Caco-2 (cell line): ENCODE data around the gene ADARB2. TPM values are rescaled to one million over a fixed set of nuclear protein-coding genes. Genes with fewer than 3 reads are reported as not detected.

ENCODE experiments used
- BruUV-seq: library from RNA; stranded (reverse); fragments of 400-500 nt; replicated peaks from 2 replicates; lab custom pipeline; 2021; lab: Mats Ljungman, UMichigan
- CTCF ChIA-PET: fragments of 300-600 bp; sonication (Branson Sonifier 250); formaldehyde crosslinking; loops from one replicate; lab custom pipeline; 2022; ENCODE audit warnings: antibody characterized with exemption; lab: Charles Lee
- POLR2A ChIA-PET: fragments of 300-600 bp; sonication (Branson Sonifier 250); formaldehyde crosslinking; loops from one replicate; lab custom pipeline; 2022; ENCODE audit warnings: antibody characterized with exemption; lab: Charles Lee
- DNase-seq, 2 experiments: peaks; one replicate each; pipeline versions ENCODE4 v3.0.0 to v3.0.0-alpha.2; 2020 to 2022
- H3K27me3 ChIP-seq: replicated peaks from 2 replicates; pipeline ENCODE4 v1.6.0; 2011; ENCODE audit warnings: low read length; ENCODE audit not compliant: control insufficient read depth, insufficient read depth
- H3K36me3 ChIP-seq: 2 replicates; pipeline ENCODE4 v1.5.1; 2011; ENCODE audit warnings: low read length; ENCODE audit not compliant: control insufficient read depth, insufficient read depth
- H3K4me1 ChIP-seq: fragments of 250-450 bp; sonication (Bioruptor Pico); 2 replicates; pipeline ENCODE4 v1.5.1; 2020; ENCODE audit warnings: mild to moderate bottlenecking
- H3K4me3 ChIP-seq: 2 replicates; pipeline ENCODE4 v1.5.1; 2011; ENCODE audit warnings: low read depth, mild to moderate bottlenecking, control low read depth, low read length
- H3K9me3 ChIP-seq: fragments of 250-450 bp; sonication (Bioruptor Pico); 2 replicates; pipeline ENCODE4 v1.5.1; 2020; ENCODE audit warnings: mild to moderate bottlenecking, moderate library complexity
- H3K27ac Mint-ChIP-seq: one replicate; pipeline ENCODE4 v1.8.0; 2022; ENCODE audit warnings: mixed read lengths; ENCODE audit not compliant: unreplicated experiment
- H3K27me3 Mint-ChIP-seq: one replicate; pipeline ENCODE4 v1.8.0; 2022; ENCODE audit warnings: mixed read lengths; ENCODE audit not compliant: insufficient read depth, unreplicated experiment
- H3K36me3 Mint-ChIP-seq: one replicate; pipeline ENCODE4 v1.8.0; 2022; ENCODE audit warnings: mild to moderate bottlenecking, mixed read lengths; ENCODE audit not compliant: insufficient read depth, unreplicated experiment
- H3K4me1 Mint-ChIP-seq: one replicate; pipeline ENCODE4 v1.8.0; 2022; ENCODE audit warnings: low read depth, mixed read lengths; ENCODE audit not compliant: unreplicated experiment
- H3K4me3 Mint-ChIP-seq: one replicate; pipeline ENCODE4 v1.8.0; 2022; ENCODE audit warnings: mild to moderate bottlenecking, moderate library complexity, mixed read lengths; ENCODE audit not compliant: unreplicated experiment
- H3K9me3 Mint-ChIP-seq: one replicate; pipeline ENCODE4 v1.8.0; 2022; ENCODE audit warnings: mixed read lengths; ENCODE audit not compliant: unreplicated experiment
- CTCF ChIP-seq, 2 experiments: fragments of 200-600 bp in 1 of 2; IDR thresholded peaks; 1 replicate in 1 of 2; 2 replicates in 1 of 2; pipeline versions ENCODE4 v1.5.1 to v1.8.0; 2011 to 2022; ENCODE audit warnings: antibody characterized with exemption in 1 of 2, control low read depth in 1 of 2, inconsistent platforms in 1 of 2, low read depth in 1 of 2, low read length in 1 of 2, mild to moderate bottlenecking in 1 of 2, moderate library complexity in 1 of 2; ENCODE audit not compliant: insufficient read depth in 1 of 2, severe bottlenecking in 1 of 2, unreplicated experiment in 1 of 2
- intact Hi-C: fragments of 100-400 bp; cut with micrococcal nuclease; formaldehyde crosslinking; loops from one replicate; pipeline ENCODE4 v1.10.0; 2022; ENCODE audit not compliant: unreplicated experiment
- total RNA-seq: library from RNA; stranded (reverse); gene quantifications from 2 replicates; pipeline ENCODE4 v1.2.3, GENCODE V29; 2022

ADARB2 gene
- total RNA-seq, 1 experiment from 2014 or later, result 0.27 TPM

GRCh38 chr10:1203216-1203615 lies 534.1 kb downstream of the ADARB2 start:
- H3K4me3 Mint-ChIP-seq, result peak overlapping the region; percentile 55
- CTCF ChIA-PET, result interaction anchor here (0.6 kb wide), 1 partner anchor 102 kb away, joined by 3 read pairs; no protein-coding TSS in a partner anchor
- H3K27me3 Mint-ChIP-seq, result no peaks in the 10 kb centered on the region
- peak; percentile 78 to 82 for DNase-seq
- H3K4me1 Mint-ChIP-seq, result peaks cover 11% of the 10 kb centered on the region
- POLR2A ChIA-PET, result no interaction called here
- no peaks in the 10 kb centered on the region for H3K36me3 Mint-ChIP-seq
- H3K4me1 ChIP-seq, result peaks cover 25% of the 10 kb centered on the region
- H3K4me3 ChIP-seq, result no peak overlapping the region
- no peak for TF ChIP-seq CTCF (IDR thresholded peaks at IDR 0.05; ENCODE audit: insufficient read depth in 1 of 2, low read depth in 1 of 2, low read length in 1 of 2, severe bottlenecking in 1 of 2, unreplicated experiment in 1 of 2)
- peaks cover 10% of the 10 kb centered on the region for H3K9me3 Mint-ChIP-seq
- no peaks in the 10 kb centered on the region for H3K36me3 ChIP-seq
- H3K27me3 ChIP-seq, result no peaks in the 10 kb centered on the region
- peak overlapping the region; percentile 82 for H3K27ac Mint-ChIP-seq
- no peaks in the 10 kb centered on the region for H3K9me3 ChIP-seq
- intact Hi-C loops, result loop anchor here (2.0 kb wide), 1 partner anchor 14 kb away; no protein-coding TSS in a partner anchor
- no TSS peak for BruUV-seq

GRCh38 chr10:1202343-1202742 lies 535.0 kb downstream of the ADARB2 start:
- Mint-ChIP-seq H3K4me3 (peak overlapping the region; percentile 55), H3K36me3 (no peaks in the 10 kb centered on the region), H3K27ac (peak overlapping the region; percentile 82), H3K27me3 (no peaks in the 10 kb centered on the region), H3K4me1 (peaks cover 18% of the 10 kb centered on the region), H3K9me3 (peaks cover 10% of the 10 kb centered on the region)
- ChIA-PET CTCF (no interaction called here), POLR2A (no interaction called here)
- H3K36me3 ChIP-seq, result no peaks in the 10 kb centered on the region
- peak in 1 of 2 experiments; percentile 22 for DNase-seq
- intact Hi-C loops, result loop anchor here (2.0 kb wide), 1 partner anchor 14 kb away; no protein-coding TSS in a partner anchor
- BruUV-seq, result no TSS peak
- H3K9me3 ChIP-seq, result no peaks in the 10 kb centered on the region
- no peaks in the 10 kb centered on the region for H3K27me3 ChIP-seq
- H3K4me1 ChIP-seq, result peaks cover 31% of the 10 kb centered on the region
- no peak for TF ChIP-seq CTCF (IDR thresholded peaks at IDR 0.05; ENCODE audit: insufficient read depth in 1 of 2, low read depth in 1 of 2, low read length in 1 of 2, severe bottlenecking in 1 of 2, unreplicated experiment in 1 of 2)
- H3K4me3 ChIP-seq, result no peak overlapping the region

- intact Hi-C loops, result no loop called here
- TF ChIP-seq CTCF (IDR thresholded peaks at IDR 0.05; ENCODE audit: insufficient read depth in 1 of 2, low read depth in 1 of 2, low read length in 1 of 2, severe bottlenecking in 1 of 2, unreplicated experiment in 1 of 2), result no peak
- BruUV-seq, result no TSS peak
- no peaks in the 10 kb centered on the region for H3K27me3 ChIP-seq
- H3K9me3 Mint-ChIP-seq, result peaks cover 4% of the 10 kb centered on the region
- peaks cover 24% of the 10 kb centered on the region for H3K4me1 Mint-ChIP-seq
- H3K27ac Mint-ChIP-seq, result peak overlapping the region; percentile 82
- no peaks in the 10 kb centered on the region for H3K36me3 Mint-ChIP-seq
- ChIA-PET POLR2A (no interaction called here), CTCF (no interaction called here)
- H3K36me3 ChIP-seq, result no peaks in the 10 kb centered on the region
- H3K4me3 Mint-ChIP-seq, result no peak overlapping the region
- H3K4me1 ChIP-seq, result peaks cover 34% of the 10 kb centered on the region
- H3K4me3 ChIP-seq, result no peak overlapping the region
- no peaks in the 10 kb centered on the region for H3K9me3 ChIP-seq
- H3K27me3 Mint-ChIP-seq, result no peaks in the 10 kb centered on the region
- DNase-seq, result no peak
Measured at GRCh38 chr10:1200866-1201807, 536.2 kb downstream of the ADARB2 start.
